ENCODE measurements around the gene ZNF33B.

ZNF33B gene

DNA sequence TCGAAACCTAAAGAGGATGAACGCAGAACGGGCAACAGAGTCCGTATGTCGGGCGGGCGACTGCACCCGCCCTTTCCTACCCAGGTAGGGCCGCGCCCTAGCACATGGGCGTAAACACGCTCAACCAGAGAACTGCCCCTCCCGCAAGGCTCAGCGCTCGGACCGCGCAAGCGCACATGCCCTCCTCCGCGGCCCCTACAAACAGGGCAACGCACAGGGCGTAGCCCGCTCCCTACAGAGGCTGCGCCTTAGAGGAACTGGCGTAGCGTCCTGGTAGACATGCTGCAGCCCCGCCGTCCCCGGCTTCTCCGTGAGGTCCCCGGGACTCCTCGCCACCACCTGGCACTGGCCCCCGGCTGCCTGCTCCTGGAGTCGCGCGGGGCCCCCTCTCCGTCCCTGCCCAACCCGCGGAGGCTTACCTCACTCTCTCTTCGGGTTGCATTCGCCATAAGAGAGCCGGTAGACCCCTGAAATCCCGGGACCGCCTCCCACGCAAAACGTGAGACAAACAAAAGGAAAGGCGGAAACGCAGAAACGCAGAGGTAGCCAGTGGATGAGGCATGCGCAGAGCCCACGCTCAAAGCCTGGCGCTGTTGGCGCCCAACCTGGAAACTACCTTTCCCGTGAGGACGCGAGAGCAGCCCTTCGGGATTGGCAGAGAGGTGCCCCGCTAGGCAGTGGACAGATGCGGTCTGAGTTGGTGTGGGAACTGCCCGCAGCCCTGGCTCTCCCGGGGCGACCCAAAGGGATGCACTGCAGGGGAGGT, at the start of gene ZNF33B:
Gene ZNF33B, minus strand, starts transcription at position 516 of the 766 bp plus-strand sequence. CDS start 1,642 bp downstream, outside the sequence.
- DNase-seq = peak; percentile 94

DNA sequence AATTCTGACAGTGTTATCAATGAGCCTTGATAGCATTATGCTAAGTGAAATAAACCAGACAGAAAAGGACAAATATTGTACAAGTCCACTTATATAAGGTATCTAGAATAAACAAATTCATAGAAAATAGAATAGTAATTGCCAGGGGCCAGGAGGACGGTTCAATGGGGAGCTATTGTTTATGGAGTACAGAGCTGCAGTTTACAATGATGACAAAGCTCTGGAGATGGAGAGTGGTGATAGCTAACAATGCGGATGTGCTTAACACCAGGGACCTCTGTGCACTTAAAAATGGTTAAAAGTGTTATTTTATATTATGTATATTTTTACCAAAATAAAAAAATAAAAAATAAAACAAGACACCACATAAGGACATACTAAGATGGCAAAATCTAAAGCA, 46.1 kb upstream of the ZNF33B start:
- no peak for DNase-seq

DNA sequence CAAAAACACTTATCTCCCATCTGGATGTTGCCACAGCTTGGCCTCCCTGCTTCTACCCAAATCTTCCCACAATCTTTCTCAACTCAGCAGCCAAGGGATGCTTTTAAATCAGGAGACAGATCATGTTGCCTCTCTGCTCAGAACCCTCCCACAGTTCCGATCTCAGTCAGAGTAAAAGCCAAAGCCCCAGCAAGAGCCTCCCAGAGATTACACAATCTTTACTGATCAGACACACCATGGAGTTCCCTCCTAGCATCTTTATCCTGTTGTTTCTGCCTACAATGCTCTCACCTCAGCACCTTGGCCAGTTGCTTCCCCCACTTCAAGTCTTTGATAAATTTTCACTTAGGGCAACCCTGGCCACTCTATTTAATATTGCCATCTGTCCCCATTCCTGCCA, 41.9 kb upstream of the ZNF33B start:
- no peak for DNase-seq

DNA sequence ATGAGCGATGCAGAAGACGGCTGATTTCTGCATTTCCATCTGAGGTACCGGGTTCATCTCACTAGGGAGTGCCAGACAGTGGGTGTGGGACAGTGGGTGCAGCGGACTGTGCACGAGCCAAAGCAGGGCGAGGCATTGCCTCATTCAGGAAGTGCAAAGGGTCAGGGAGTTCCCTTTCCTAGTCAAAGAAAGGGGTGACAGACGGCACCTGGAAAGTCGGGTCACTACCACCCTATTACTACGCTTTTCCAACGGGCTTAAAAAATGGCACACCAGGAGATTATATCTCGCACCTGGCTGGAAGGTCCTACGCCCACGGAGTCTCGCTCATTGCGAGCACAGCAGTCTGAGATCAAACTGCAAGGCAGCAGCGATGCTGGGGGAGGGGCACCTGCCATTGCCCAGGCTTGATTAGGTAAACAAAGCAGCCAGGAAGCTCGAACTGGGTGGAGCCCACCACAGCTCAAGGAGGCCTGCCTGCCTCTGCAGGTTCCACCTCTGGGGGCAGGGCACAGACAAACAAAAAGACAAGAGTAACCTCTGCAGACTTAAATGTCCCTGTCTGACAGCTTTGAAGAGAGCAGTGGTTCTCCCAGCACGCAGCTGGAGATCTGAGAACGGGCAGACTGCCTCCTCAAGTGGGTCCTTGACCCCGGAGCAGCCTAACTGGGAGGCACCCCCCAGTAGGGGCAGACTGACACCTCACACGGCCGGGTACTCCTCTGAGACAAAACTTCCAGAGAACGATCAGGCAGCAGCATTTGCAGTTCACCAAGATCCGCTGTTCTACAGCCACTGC, 27.0 kb upstream of the ZNF33B start:
- DNase-seq = peak; percentile 10

DNA sequence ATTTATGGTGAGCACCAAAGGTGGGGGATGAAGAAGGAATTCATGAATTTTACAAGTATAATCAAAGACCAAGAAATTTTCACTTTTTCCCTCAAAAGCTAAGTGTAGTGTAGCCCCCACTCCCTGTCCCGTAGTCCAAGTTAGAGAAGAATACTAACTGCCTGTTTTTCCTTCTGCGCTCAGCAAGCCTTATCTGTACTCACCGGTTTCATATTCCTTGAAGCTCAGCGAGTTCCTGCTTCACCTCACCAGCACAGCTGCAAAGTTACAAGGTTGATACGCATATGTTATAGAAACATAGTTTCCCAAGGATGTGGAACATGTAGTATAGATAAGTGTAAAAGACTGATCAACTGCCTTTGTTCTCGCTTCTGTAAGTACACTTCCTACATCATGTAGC, 16.0 kb upstream of the ZNF33B start:
- DNase-seq = no peak

DNA sequence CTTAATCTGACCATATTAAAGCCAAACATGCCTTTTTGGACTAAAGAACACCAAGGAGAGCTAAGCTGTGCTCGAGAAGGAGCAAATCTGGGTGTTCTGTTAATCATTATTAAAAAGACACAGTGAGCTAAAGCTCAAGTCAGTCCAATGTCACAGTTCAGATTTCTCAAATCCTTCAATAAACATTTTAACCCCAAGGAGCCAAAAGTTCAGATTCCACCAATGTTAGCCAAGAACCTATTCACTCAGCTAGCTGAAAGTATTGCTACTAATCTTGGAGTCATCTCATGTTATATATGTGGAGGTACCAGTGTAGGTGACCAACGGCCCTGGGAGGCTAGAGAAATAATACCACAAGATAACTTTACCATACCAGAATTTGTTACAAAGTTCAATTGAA, 14.5 kb upstream of the ZNF33B start:
- no peak for DNase-seq

DNA sequence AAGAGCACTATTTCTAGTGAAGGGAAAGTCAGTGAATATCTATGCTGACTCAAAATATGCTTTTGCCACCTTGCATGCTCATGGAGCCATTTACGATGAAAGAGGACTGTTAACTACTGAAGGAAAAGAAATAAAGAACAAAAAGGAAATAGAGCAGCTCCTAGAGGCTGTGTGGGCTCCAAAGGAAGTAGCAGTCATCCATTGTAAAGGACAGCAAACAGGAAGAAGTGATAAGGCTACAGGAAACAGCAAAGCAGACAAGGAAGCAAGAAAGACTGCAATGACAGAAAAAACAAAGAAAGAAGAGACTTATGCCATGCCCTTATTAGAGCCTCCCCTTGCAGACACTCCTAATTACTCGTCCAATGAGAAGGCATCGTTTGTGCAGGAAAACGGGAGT, 12.0 kb upstream of the ZNF33B start:
- no peak for DNase-seq

DNA sequence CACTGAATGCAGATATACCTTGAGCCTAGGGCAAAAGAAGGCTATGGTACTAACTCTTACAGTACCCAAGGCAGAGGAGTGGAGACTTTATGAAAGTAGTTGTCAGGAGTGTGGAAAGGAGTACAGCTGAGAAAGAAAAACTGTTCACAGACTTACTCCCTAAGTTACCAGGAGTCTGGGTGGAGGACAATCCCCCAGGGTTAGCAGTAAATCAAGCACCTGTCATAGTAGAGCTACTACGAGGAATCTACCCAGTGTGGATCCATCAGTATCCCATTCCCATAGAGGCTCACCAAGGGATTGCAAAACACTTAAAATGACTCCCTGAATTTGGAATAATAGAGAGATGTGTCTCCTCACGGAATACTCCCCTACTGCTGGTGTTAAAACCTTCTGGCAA, 10.1 kb upstream of the ZNF33B start:
- DNase-seq = no peak

DNA sequence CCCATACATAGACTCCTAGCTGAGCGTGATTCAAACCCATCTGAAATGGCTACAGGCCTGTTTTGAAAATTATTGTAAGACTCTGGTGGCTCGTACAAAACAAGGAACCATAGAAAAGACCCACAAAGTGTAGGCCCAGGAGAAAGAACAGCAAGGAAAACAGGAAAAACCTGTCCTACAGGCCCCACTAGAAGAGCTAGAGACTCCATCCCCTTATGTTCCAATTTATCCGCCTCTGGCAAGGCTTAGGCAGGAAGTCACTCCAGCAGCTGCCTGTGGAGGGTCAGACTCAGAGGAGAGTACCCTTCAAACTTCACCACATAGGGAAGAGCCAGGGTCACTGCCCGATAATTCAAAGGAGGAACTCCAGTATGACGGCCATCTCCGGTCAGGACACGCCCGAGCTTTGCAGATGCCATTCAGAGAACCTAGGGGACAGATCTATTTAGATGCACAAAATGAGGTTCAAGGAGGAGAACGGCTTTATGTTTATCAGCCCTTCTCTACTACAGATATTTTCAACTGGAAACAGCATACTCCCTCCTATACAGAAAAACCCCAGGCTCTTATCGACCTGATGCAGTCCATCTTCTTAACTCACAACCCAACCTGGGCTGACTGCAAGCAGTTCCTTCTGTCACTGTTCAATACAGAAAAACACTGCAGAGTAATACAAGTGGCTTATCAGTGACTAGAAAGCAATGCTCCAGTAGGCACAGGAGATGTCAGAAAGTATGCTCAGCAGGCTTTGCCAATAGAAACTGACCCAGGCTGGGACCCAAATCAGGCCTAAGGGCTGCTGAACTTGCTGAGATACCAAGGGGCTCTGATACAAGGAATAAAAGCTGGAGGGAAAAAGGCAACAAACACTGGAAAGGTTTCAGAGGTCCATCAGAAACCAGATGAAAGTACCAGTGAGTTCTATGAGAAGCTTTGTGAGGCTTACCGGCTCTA, 8.6 kb upstream of the ZNF33B start:
- no peak for DNase-seq

DNA sequence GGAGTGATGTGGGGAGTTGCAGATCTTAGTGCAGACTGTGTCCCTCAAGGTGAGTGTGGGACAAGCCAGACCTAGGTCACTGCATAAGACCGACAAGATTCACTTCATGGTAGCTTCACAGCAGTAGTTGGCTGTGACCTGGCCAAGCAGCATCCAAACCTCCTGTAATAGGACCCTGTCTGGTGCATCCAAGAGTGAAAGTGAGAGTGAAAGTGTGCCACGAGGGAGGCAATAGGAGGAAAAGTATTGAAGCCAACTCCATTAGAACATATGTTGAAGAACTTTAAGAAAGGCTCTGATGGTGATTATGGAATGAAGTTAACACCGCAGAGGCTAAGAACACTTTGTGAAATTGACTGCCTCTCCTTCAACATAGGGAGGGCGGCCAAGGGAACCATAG, 7.8 kb upstream of the ZNF33B start:
- no peak for DNase-seq

DNA sequence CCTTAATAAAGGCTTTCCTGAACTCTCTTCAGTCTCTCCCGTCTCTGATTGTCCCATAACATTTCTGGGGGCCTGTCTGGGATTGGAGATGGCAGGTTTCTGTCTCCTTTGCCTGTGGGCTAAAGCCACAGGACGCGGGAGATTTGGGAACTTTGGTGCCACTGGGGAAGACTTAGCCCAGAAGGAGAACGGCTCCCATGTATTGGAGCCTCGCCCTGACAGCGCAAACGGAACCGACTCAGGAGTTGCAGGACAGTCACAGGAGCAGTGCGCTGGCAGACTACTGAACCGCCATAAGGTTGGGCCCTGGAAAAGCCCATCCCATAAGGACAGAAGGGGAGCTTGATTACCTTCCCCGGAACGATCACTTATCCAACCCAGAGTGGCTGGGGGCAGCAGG, 7.1 kb upstream of the ZNF33B start:
- no peak for DNase-seq

DNA sequence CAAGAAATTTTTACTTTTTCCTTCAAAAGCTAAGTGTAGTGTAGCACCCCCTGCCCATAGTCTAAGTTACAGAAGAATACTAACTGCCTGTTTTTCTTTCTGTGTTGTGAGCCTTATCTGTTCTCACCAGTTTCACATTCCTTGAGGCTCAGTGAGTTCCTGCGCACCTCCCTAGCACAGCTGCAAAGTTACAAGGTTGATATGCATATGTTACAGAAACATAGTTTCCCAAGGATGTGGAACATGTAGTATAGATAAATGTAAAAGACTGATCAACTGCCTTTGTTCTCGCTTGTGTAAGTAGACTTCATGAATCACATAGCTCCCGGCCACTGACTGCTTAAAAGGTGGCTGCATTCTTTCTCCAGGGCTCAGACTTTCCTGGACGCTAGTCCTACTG, 6.7 kb upstream of the ZNF33B start:
- no peak for DNase-seq

DNA sequence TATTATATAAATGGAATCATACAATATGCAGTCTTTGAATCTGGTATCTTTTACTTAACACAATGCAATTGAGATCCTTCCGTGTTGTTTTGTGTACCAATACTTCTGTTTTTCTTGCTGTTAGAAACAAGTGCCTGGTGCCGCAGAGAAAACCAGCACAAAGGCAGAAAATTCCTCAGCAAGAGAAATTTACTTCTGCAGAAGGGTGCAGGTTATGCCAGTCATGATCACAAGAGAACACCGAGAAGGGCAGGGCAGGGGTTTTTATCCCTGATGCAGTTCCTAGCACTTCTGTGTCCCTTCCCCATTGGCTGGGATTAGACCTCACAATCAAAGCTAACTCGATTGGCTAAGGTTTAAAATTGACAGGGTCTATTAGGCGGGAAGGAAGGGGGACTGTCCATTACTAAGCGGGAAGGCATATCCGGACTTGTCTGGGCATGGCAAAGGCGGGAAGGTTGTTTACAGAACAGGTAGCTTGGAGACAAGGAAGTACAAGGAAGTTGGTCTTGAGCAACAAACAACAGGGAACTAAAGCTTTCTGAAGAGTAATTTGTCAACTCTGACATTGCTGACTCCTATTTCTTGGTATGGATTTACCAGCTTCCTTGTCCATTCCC, 2.4 kb upstream of the ZNF33B start:
- DNase-seq = no peak

DNA sequence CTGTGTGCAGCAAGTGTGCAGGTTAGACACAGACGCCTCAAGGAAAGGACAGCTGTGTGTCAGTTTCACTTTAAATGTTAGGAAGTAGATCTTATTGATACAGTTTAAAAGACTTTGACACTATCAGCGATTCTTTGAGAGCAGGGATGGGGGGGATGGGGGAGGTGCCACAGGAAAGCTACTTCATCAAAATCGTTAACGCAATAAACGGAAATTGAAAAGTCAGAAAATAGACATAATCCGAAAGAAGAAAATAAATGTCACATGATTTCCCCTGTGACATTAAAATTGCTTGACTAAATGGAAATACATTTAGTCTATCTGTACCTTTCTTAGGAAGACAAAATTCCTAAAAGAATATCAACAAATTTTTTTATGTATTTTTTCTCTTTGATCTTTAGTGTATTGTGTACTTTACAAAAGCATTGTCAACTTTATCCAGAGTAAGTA, 476 bp upstream of the ZNF33B start:
- DNase-seq = no peak

DNA sequence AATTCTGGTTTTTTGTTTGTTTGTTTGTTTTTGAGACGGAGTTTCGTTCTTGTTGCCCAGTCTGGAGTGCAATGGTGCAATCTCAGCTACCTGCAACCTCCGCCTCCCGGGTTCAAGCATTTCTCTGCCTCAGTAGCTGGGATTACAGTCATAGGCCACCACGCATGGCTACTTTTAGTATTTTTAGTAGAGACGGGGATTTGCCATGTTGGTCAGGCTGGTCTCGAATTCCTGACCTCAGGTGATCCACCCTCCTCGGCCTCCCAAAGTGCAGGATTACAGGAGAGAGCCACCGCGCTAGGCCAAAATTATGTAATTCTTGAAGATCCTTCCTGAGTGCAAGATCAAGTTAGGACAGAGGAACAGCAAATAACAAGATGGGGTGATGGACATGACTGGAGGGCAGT, 719 bp downstream of the ZNF33B start:
- peak; percentile 14 for DNase-seq

DNA sequence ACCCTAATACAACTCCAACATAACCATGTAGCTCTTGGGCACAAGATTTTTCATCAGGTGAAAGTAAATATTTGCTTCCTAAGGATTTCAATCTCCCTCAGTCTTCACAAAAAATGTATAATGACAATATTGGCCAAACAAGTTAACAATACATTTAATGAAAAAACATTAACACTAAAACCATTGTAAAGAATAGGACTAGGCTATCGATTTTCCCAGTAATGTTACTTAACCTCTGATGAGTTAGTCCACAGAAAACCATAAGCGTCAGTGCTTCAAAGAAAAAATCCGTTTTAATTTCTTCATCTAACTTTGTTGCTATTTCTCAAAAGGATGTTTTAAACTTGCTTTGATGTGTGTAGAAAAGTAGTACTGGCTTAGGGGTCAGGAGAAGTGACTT, 1.2 kb downstream of the ZNF33B start:
- no peak for DNase-seq

DNA sequence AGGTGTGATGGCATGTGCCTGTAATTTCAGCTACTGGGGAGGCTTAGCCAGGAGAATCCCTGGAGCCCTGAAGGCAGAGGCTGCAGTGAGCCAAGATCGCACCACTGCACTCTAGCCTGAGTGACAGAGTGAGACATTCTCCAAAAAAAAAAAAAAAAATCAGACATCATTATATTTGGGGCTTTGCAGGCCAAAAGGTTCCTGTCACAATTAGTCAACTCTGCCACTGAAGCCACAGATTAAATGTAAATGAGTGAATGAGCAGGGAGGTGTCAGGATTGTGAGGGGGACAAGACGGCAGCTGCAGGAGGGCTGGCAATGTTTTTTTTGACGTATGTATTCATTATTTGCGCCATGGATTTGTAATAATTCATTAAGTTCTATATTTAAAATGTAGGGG, 3.3 kb downstream of the ZNF33B start:
- DNase-seq = no peak

DNA sequence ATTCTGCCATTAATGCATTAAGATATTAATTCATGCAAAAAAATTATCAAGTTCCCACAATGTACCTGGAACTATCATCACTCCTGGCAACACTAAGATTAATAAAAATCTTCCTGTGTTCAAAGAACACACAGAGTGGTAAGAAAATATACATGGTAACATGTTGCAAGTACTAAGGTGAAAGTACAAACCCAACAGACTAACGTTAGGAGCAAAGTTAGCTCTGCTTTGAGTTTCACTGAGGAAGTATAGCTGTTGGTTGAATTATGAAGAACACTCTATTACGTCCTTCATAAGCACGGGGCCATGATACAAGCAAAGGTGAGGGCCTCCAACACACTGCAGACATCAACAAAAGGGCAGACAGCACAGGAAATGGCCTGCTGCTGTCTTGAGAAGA, 5.8 kb downstream of the ZNF33B start:
- no peak for DNase-seq

DNA sequence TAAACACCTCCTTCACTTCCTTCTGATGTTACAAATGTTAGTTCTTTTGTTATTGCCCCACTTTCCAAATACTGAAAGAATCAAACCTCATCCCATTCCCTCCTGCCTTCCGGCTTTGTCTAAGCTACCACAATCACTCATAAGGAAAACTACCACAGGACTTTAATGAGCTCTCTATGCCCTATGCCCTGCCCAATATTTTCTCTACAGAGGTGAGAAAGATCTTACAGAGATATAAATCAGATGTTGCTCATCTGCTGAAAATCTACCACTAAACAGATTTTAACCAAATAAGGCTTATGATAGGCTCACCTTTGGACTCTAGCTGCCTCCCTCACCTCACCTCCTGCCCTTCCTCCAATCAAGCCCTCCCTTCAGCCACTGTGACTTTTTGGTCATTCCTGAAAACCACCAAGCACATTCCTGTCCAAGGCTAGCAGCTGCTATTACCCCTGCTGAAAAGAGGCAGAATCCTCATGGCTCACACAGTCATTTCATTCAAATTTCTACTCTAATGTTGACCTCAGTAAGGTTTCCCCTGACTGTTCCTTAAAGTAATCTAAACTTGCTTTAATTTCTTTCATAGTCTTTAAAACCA, 7.7 kb downstream of the ZNF33B start:
- DNase-seq = no peak

DNA sequence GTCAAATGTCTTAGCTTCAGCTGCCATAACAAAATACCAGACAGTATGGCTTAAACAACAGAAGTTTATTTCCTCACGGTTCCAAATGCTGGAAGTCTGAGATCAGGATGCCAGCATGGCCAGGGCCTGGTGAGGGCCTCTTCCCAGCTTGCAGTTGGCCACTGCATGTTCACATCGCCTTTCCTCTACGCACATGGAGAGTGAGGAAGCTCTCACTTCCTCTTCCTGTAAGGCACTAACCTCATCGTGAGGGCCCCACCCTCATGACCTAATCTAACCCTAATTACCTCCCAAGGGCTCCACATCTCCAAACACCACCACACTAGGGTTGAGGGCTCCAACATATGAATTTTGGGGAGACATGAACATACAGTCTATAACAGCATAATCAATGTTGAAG, 14.4 kb downstream of the ZNF33B start:
- no peak for DNase-seq

DNA sequence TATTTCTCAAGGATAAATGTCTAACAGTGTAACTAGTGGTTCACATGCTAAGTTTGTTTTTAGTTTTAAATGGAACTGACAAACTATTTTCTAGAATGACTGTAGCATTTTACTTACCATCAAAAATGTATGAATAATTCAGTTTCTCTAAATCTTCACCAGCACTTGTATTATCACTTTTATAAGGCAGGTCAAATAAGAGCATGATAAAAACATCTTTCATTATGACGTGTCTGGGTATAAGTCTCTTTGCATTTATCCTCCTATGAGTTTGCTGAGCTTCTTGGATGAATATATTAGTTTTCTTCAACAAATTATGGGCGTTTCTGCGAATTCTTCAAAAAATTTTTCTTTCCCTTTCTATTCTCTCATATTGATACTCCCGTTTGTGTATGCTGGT, 19.9 kb downstream of the ZNF33B start:
- no peak for DNase-seq

DNA sequence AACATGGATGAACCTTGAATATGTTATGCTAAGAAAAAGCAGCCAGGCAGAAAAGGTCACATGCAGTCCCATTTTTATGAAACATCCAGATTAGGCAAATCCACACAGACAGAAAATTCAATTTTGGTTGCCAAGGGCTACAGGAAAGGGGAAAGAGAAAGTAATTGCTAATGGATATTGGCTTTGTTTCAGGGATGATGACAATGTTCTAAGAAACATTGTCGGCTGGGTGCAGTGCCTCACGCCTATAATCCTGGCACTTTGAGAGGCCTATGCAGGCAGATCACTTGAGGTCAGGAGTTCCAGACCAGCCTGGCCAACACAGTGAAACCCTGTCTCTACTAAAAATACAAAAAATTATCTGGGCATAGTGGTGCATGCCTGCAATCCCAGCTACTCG, 23.0 kb downstream of the ZNF33B start:
- no peak for DNase-seq

Data from RPMI8226 (cell line).